ENCODE measurements around the gene PAM.

- no peak for TF ChIP-seq POLR2A (IDR thresholded peaks at IDR 0.05)
- no peak for TF ChIP-seq EP300 (IDR thresholded peaks at IDR 0.05)
Observed at GRCh38 chr5:102818345-102818744, 63.2 kb downstream of the PAM start.
